Endodermal cell (in vitro differentiated cells): ENCODE data around the gene STPG1. TPM values are rescaled to one million over a fixed set of nuclear protein-coding genes. Genes with fewer than 3 reads are reported as not detected.

Experiments
- DNase-seq: peaks from one replicate; pipeline ENCODE4 v3.0.0-alpha.2; 2017
- H3K27ac ChIP-seq: 2 replicates; pipeline ENCODE4 v1.5.1; 2013; ENCODE audit warnings: mild to moderate bottlenecking, low read depth, low read length, moderate library complexity
- H3K27me3 ChIP-seq: 2 replicates; pipeline ENCODE4 v1.6.1; 2013; ENCODE audit warnings: mild to moderate bottlenecking, low read length, moderate library complexity; ENCODE audit not compliant: insufficient read depth, control insufficient read depth, poor library complexity, severe bottlenecking
- H3K36me3 ChIP-seq: 2 replicates; pipeline ENCODE4 v1.7.0; 2013; ENCODE audit warnings: mild to moderate bottlenecking, low read length, moderate library complexity; ENCODE audit not compliant: control insufficient read depth, insufficient read depth
- H3K4me1 ChIP-seq: one replicate; pipeline ENCODE4 v1.7.0; 2013; ENCODE audit warnings: low read length; ENCODE audit not compliant: control insufficient read depth, insufficient read depth
- H3K4me3 ChIP-seq: 2 replicates; pipeline ENCODE4 v1.5.1; 2013; ENCODE audit warnings: mild to moderate bottlenecking, low read length, moderate library complexity
- H3K9ac ChIP-seq: 2 replicates; pipeline ENCODE4 v1.6.1; 2013; ENCODE audit warnings: mild to moderate bottlenecking, low read length, moderate library complexity; ENCODE audit not compliant: poor library complexity, severe bottlenecking; ENCODE audit errors: extremely low read depth
- H3K9me3 ChIP-seq: 2 replicates; pipeline ENCODE4 v1.6.1; 2013; ENCODE audit warnings: mild to moderate bottlenecking, low read length, moderate library complexity; ENCODE audit not compliant: control insufficient read depth
- H3K27ac Mint-ChIP-seq: 2 replicates; pipeline ENCODE4 v1.8.0; 2020; ENCODE audit warnings: mixed read lengths
- H3K27me3 Mint-ChIP-seq: 2 replicates; pipeline ENCODE4 v1.8.0; 2021; ENCODE audit warnings: mild to moderate bottlenecking, mixed read lengths; ENCODE audit not compliant: insufficient read depth
- H3K36me3 Mint-ChIP-seq: 2 replicates; pipeline ENCODE4 v1.8.0; 2020; ENCODE audit warnings: low read depth, mixed read lengths
- H3K4me1 Mint-ChIP-seq: 2 replicates; pipeline ENCODE4 v1.8.0; 2020; ENCODE audit warnings: mixed read lengths
- H3K4me3 Mint-ChIP-seq: 2 replicates; pipeline ENCODE4 v1.8.0; 2020; ENCODE audit warnings: mild to moderate bottlenecking, moderate library complexity, mixed read lengths
- H3K9me3 Mint-ChIP-seq: 2 replicates; pipeline ENCODE4 v1.8.0; 2020; ENCODE audit warnings: mild to moderate bottlenecking, mixed read lengths
- CTCF ChIP-seq: fragments of 200-600 bp; sonication (generic); conservative IDR thresholded peaks from 2 replicates; pipeline ENCODE4 v1.5.0; 2021; ENCODE audit warnings: antibody characterized with exemption, mild to moderate bottlenecking
- WGBS, 2 experiments: methylation state at CpG; one replicate each; pipeline versions ENCODE4 v1.1.5 to v1.1.7; 2013; ENCODE audit warnings: missing lambda C conversion rate in 2 of 2, mixed read lengths in 1 of 2; ENCODE audit not compliant: insufficient coverage in 1 of 2, insufficient read length in 1 of 2; 5-methylcytosine and 5-hydroxymethylcytosine counted together
- total RNA-seq, 2 donors: library from RNA; stranded (reverse); fragmentation: NEBNext Ultra II Directional in 1 of 2; extraction: Animal tissue kit (Norgen Biotek cat#: 25700) in 1 of 2; gene quantifications; 2 replicates in 1 of 2; 3 replicates in 1 of 2; pipeline ENCODE4 v1.2.1, GENCODE V29; 2021

The STPG1 gene
- total RNA-seq, 2 donors from 2014 or later = 16.6 to 16.9 TPM

- H3K27ac ChIP-seq = no peak overlapping the region
- DNase-seq = no peak
- no peaks in the 10 kb centered on the region for H3K36me3 ChIP-seq
- peaks cover 5% of the 10 kb centered on the region for H3K4me1 ChIP-seq
- TF ChIP-seq CTCF = no peak
- H3K27me3 Mint-ChIP-seq = no peaks in the 10 kb centered on the region
- WGBS, 2 experiments = 86 to 88% methylated on average over 1 of the region's 1 CpG
- H3K9me3 ChIP-seq = no peaks in the 10 kb centered on the region
- no peak overlapping the region for H3K27ac Mint-ChIP-seq
- H3K36me3 Mint-ChIP-seq = no peaks in the 10 kb centered on the region
- peaks cover 3% of the 10 kb centered on the region for H3K27me3 ChIP-seq
- H3K4me3 ChIP-seq = no peak overlapping the region
- H3K9me3 Mint-ChIP-seq = no peaks in the 10 kb centered on the region
- no peak overlapping the region for H3K9ac ChIP-seq
- H3K4me1 Mint-ChIP-seq = peaks cover 13% of the 10 kb centered on the region
- no peak overlapping the region for H3K4me3 Mint-ChIP-seq
Measured at GRCh38 chr1:24427545-24427862, 13.9 kb upstream of the STPG1 start.

GRCh38 chr1:24426744-24427544 is 13.4 kb upstream of the STPG1 start:
- no peak for DNase-seq
- TF ChIP-seq CTCF = no peak
- no peaks in the 10 kb centered on the region for H3K9me3 ChIP-seq
- no peak overlapping the region for H3K27ac ChIP-seq
- Mint-ChIP-seq H3K27ac (no peak overlapping the region), H3K27me3 (no peaks in the 10 kb centered on the region), H3K36me3 (no peaks in the 10 kb centered on the region), H3K9me3 (no peaks in the 10 kb centered on the region), H3K4me3 (no peak overlapping the region), H3K4me1 (peaks cover 13% of the 10 kb centered on the region)
- 90 to 94% methylated on average over 7 of the region's 7 CpGs for WGBS, 2 experiments
- H3K4me1 ChIP-seq = peaks cover 5% of the 10 kb centered on the region
- H3K4me3 ChIP-seq = no peak overlapping the region
- no peak overlapping the region for H3K9ac ChIP-seq
- H3K36me3 ChIP-seq = no peaks in the 10 kb centered on the region
- peaks cover 3% of the 10 kb centered on the region for H3K27me3 ChIP-seq

- no peaks in the 10 kb centered on the region for H3K27me3 Mint-ChIP-seq
- no peak overlapping the region for H3K4me3 Mint-ChIP-seq
- no peaks in the 10 kb centered on the region for H3K9me3 Mint-ChIP-seq
- 77 to 81% methylated on average over 5 to 7 of the region's 7 CpGs for WGBS, 2 experiments
- DNase-seq = no peak
- peaks cover 13% of the 10 kb centered on the region for H3K4me1 Mint-ChIP-seq
- Histone ChIP-seq H3K9me3 (no peaks in the 10 kb centered on the region), H3K27ac (no peak overlapping the region), H3K9ac (no peak overlapping the region), H3K4me3 (no peak overlapping the region), H3K4me1 (peaks cover 5% of the 10 kb centered on the region), H3K36me3 (no peaks in the 10 kb centered on the region), H3K27me3 (peaks cover 3% of the 10 kb centered on the region)
- H3K36me3 Mint-ChIP-seq = no peaks in the 10 kb centered on the region
- TF ChIP-seq CTCF = no peak
- no peak overlapping the region for H3K27ac Mint-ChIP-seq
Measured at GRCh38 chr1:24425922-24426321, 12.3 kb upstream of the STPG1 start.
